Ureter (tissue), 1 donor: ENCODE data around the gene IL17RC. TPM values are rescaled to one million over a fixed set of nuclear protein-coding genes. Genes with fewer than 3 reads are reported as not detected.
"Not testable (repeated sequence)": the region's sequence is repeated elsewhere in the genome, so short reads cannot be mapped to it uniquely, and the experiment has no call there.

Experiments used
- DNase-seq: peaks from one replicate; pipeline ENCODE4 v3.0.0-alpha.2; 2020; ENCODE audit warnings: low spot score
- total RNA-seq: library from RNA; stranded (reverse); gene quantifications from one replicate; pipeline ENCODE4 v1.2.4, GENCODE V29; 2023
- donor health status: DM: yes; HTN: yes; CAD: no.

The IL17RC gene
- total RNA-seq, result 34.0 TPM

GRCh38 chr3:9916734-9917680, at the start of gene IL17RC:
Gene IL17RC (plus strand): TSS chr3:9917098. CDS start chr3:9917316, 218 bp downstream.
- peak; percentile 89 for DNase-seq

- DNase-seq, result no peak
Measured at GRCh38 chr3:9867106-9867505, 49.8 kb upstream of the IL17RC start.

GRCh38 chr3:9869955-9870354, 46.9 kb upstream of the IL17RC start:
- no peak for DNase-seq

GRCh38 chr3:9870978-9871377, 45.9 kb upstream of the IL17RC start:
- DNase-seq, result no peak

- DNase-seq, result not testable (repeated sequence)
Measured at GRCh38 chr3:9872067-9872466, 44.8 kb upstream of the IL17RC start.

- no peak for DNase-seq
Measured at GRCh38 chr3:9875448-9875847, 41.5 kb upstream of the IL17RC start.

GRCh38 chr3:9876255-9876654, 40.6 kb upstream of the IL17RC start:
- DNase-seq, result not testable (repeated sequence)

GRCh38 chr3:9876991-9877390, 39.9 kb upstream of the IL17RC start:
- no peak for DNase-seq

- DNase-seq, result no peak
Measured at GRCh38 chr3:9878700-9879099, 38.2 kb upstream of the IL17RC start.

- no peak for DNase-seq
Measured at GRCh38 chr3:9879830-9880549, 36.9 kb upstream of the IL17RC start, which contains the start of gene CIDEC. Gene CIDEC (minus strand): TSS chr3:9880253. CDS start chr3:9878486, 1,767 bp downstream.

- DNase-seq, result no peak
Measured at GRCh38 chr3:9881441-9881840, 35.5 kb upstream of the IL17RC start.

GRCh38 chr3:9883706-9884554, 33.0 kb upstream of the IL17RC start:
- no peak for DNase-seq

- DNase-seq, result peak; percentile 54
Measured at GRCh38 chr3:9884555-9885165, 32.2 kb upstream of the IL17RC start.

- no peak for DNase-seq
Measured at GRCh38 chr3:9886328-9886727, 30.6 kb upstream of the IL17RC start.

GRCh38 chr3:9887480-9887879, 29.4 kb upstream of the IL17RC start:
- no peak for DNase-seq

GRCh38 chr3:9888540-9888939, 28.4 kb upstream of the IL17RC start:
- DNase-seq, result no peak

- DNase-seq, result no peak
Measured at GRCh38 chr3:9889405-9889804, 27.5 kb upstream of the IL17RC start.

GRCh38 chr3:9890249-9891071, 26.4 kb upstream of the IL17RC start, which contains the start of gene JAGN1:
Gene JAGN1 (plus strand): TSS chr3:9890610. CDS start chr3:9890723, 113 bp downstream.
- peak; percentile 92 for DNase-seq

GRCh38 chr3:9891072-9891622, 25.8 kb upstream of the IL17RC start:
- no peak for DNase-seq

GRCh38 chr3:9893739-9894138, 23.2 kb upstream of the IL17RC start:
- no peak for DNase-seq
